Skeletal muscle tissue (tissue), 4 donors: ENCODE results near the gene PPFIBP1. TPM values are rescaled to one million over a fixed set of nuclear protein-coding genes. Genes with fewer than 3 reads are reported as not detected.

Experiments
- H3K27ac ChIP-seq: one replicate; pipeline ENCODE4 v1.7.0; 2013; ENCODE audit warnings: mild to moderate bottlenecking, low read depth, low read length, inconsistent platforms
- H3K27me3 ChIP-seq, 3 donors: one replicate each; pipeline ENCODE4 v1.7.0; 2013; ENCODE audit warnings: low read length in 3 of 3; ENCODE audit not compliant: control insufficient read depth in 3 of 3, insufficient read depth in 3 of 3
- H3K36me3 ChIP-seq, 3 donors: one replicate each; pipeline ENCODE4 v1.7.0; 2013; ENCODE audit warnings: low read length in 3 of 3; ENCODE audit not compliant: control insufficient read depth in 3 of 3, insufficient read depth in 3 of 3
- H3K4me1 ChIP-seq, 3 donors: one replicate each; pipeline ENCODE4 v1.7.0; 2013; ENCODE audit warnings: low read length in 3 of 3, mild to moderate bottlenecking in 3 of 3; ENCODE audit not compliant: control insufficient read depth in 3 of 3, insufficient read depth in 3 of 3
- H3K4me3 ChIP-seq, 3 donors: one replicate each; pipeline ENCODE4 v1.7.0; 2013; ENCODE audit warnings: low read length in 3 of 3
- H3K9ac ChIP-seq, 3 donors: one replicate each; pipeline ENCODE4 v1.7.0; 2013; ENCODE audit warnings: low read length in 3 of 3, mild to moderate bottlenecking in 3 of 3, moderate library complexity in 2 of 3, low read depth in 1 of 3
- H3K9me3 ChIP-seq, 3 donors: one replicate each; pipeline ENCODE4 v1.7.0; 2013; ENCODE audit warnings: low read length in 3 of 3; ENCODE audit not compliant: control insufficient read depth in 3 of 3
- total RNA-seq: library from RNA; depleted of rRNA; stranded (reverse); fragments of >200 nt; gene quantifications from one replicate; pipeline ENCODE4 v1.2.3, GENCODE V29; 2014
- donor health status: Osteomylitis.

The PPFIBP1 gene
- total RNA-seq, 1 donor from 2014 or later = 49.1 TPM

GRCh38 chr12:27511031-27511722, 12.8 kb upstream of the PPFIBP1 start:
- Histone ChIP-seq H3K9me3 (peaks cover 0 to 2% (median 2%) of the 10 kb centered on the region in 3 donors), H3K9ac (no peak overlapping the region), H3K36me3 (no peaks in the 10 kb centered on the region), H3K27me3 (no peaks in the 10 kb centered on the region), H3K4me1 (peaks cover 3 to 10% (median 6%) of the 10 kb centered on the region in 3 donors), H3K4me3 (no peak overlapping the region), H3K27ac (no peak overlapping the region)

- H3K27ac ChIP-seq = no peak overlapping the region
- no peaks in the 10 kb centered on the region for H3K9me3 ChIP-seq
- H3K4me3 ChIP-seq = no peak overlapping the region
- no peaks in the 10 kb centered on the region for H3K36me3 ChIP-seq
- H3K27me3 ChIP-seq = no peaks in the 10 kb centered on the region
- no peak overlapping the region for H3K9ac ChIP-seq
- peaks cover 3 to 10% (median 6%) of the 10 kb centered on the region in 3 donors for H3K4me1 ChIP-seq
Observed at GRCh38 chr12:27511723-27512045, 12.3 kb upstream of the PPFIBP1 start.

- no peaks in the 10 kb centered on the region for H3K27me3 ChIP-seq
- no peak overlapping the region for H3K27ac ChIP-seq
- H3K36me3 ChIP-seq = no peaks in the 10 kb centered on the region
- H3K9ac ChIP-seq = no peak overlapping the region
- no peak overlapping the region for H3K4me3 ChIP-seq
- H3K4me1 ChIP-seq = peaks cover 3 to 10% (median 6%) of the 10 kb centered on the region in 3 donors
- H3K9me3 ChIP-seq = no peaks in the 10 kb centered on the region
Observed at GRCh38 chr12:27513155-27513824, 10.7 kb upstream of the PPFIBP1 start.

GRCh38 chr12:27515671-27516070, 8.3 kb upstream of the PPFIBP1 start:
- no peak overlapping the region for H3K9ac ChIP-seq
- H3K4me1 ChIP-seq = peaks cover 3 to 10% (median 6%) of the 10 kb centered on the region in 3 donors
- no peaks in the 10 kb centered on the region for H3K36me3 ChIP-seq
- H3K9me3 ChIP-seq = no peaks in the 10 kb centered on the region
- no peak overlapping the region for H3K27ac ChIP-seq
- H3K27me3 ChIP-seq = no peaks in the 10 kb centered on the region
- no peak overlapping the region for H3K4me3 ChIP-seq

- no peaks in the 10 kb centered on the region for H3K9me3 ChIP-seq
- H3K27me3 ChIP-seq = no peaks in the 10 kb centered on the region
- H3K36me3 ChIP-seq = no peaks in the 10 kb centered on the region
- peaks cover 1 to 2% (median 1%) of the 10 kb centered on the region in 3 donors for H3K4me1 ChIP-seq
- no peak overlapping the region for H3K27ac ChIP-seq
- H3K9ac ChIP-seq = no peak overlapping the region
- H3K4me3 ChIP-seq = no peak overlapping the region
Observed at GRCh38 chr12:27516625-27517024, 7.4 kb upstream of the PPFIBP1 start.

- no peaks in the 10 kb centered on the region for H3K9me3 ChIP-seq
- H3K4me3 ChIP-seq = no peak overlapping the region
- H3K9ac ChIP-seq = no peak overlapping the region
- no peaks in the 10 kb centered on the region for H3K36me3 ChIP-seq
- H3K27me3 ChIP-seq = no peaks in the 10 kb centered on the region
- no peaks in the 10 kb centered on the region for H3K4me1 ChIP-seq
- H3K27ac ChIP-seq = no peak overlapping the region
Observed at GRCh38 chr12:27517546-27517945, 6.5 kb upstream of the PPFIBP1 start.

GRCh38 chr12:27517961-27518665, 5.9 kb upstream of the PPFIBP1 start:
- no peak overlapping the region for H3K27ac ChIP-seq
- H3K4me3 ChIP-seq = no peak overlapping the region
- H3K9ac ChIP-seq = no peak overlapping the region
- H3K36me3 ChIP-seq = no peaks in the 10 kb centered on the region
- H3K4me1 ChIP-seq = peaks cover under 1 to 3% (median 2%) of the 10 kb centered on the region in 3 donors
- no peaks in the 10 kb centered on the region for H3K27me3 ChIP-seq
- no peaks in the 10 kb centered on the region for H3K9me3 ChIP-seq

GRCh38 chr12:27521066-27521465, 2.9 kb upstream of the PPFIBP1 start:
- Histone ChIP-seq H3K4me3 (no peak overlapping the region), H3K36me3 (no peaks in the 10 kb centered on the region), H3K27ac (no peak overlapping the region), H3K4me1 (peaks cover 7 to 10% (median 9%) of the 10 kb centered on the region in 3 donors), H3K9ac (no peak overlapping the region), H3K27me3 (no peaks in the 10 kb centered on the region), H3K9me3 (no peaks in the 10 kb centered on the region)

- no peaks in the 10 kb centered on the region for H3K36me3 ChIP-seq
- H3K27me3 ChIP-seq = no peaks in the 10 kb centered on the region
- no peak overlapping the region for H3K9ac ChIP-seq
- peaks cover 7 to 10% (median 9%) of the 10 kb centered on the region in 3 donors for H3K4me1 ChIP-seq
- H3K27ac ChIP-seq = no peak overlapping the region
- H3K4me3 ChIP-seq = no peak overlapping the region
- no peaks in the 10 kb centered on the region for H3K9me3 ChIP-seq
Observed at GRCh38 chr12:27521981-27522380, 2.0 kb upstream of the PPFIBP1 start.

GRCh38 chr12:27523305-27523641, 733 bp upstream of the PPFIBP1 start:
- Histone ChIP-seq H3K4me3 (peak overlapping the region; percentile 87 to 98 (median 88)), H3K36me3 (no peaks in the 10 kb centered on the region), H3K27ac (peak overlapping the region; percentile 91), H3K27me3 (no peaks in the 10 kb centered on the region), H3K4me1 (peaks cover 7 to 10% (median 9%) of the 10 kb centered on the region in 3 donors), H3K9me3 (no peaks in the 10 kb centered on the region), H3K9ac (peak overlapping the region; percentile 81 to 93 (median 89))
